ENCODE results near the gene TPRX1.
"Not testable (repeated sequence)": the region's sequence is repeated elsewhere in the genome, so short reads cannot be mapped to it uniquely, and the experiment has no call there.

The TPRX1 gene

GRCh38 chr19:47790398-47790814 is 13.9 kb downstream of the TPRX1 start (continued):
- TF ChIP-seq ZNF398 (tag by site-specific recombination; IDR thresholded peaks at IDR 0.05) (peak; percentile 84), PATZ1 (tag by site-specific recombination; IDR thresholded peaks at IDR 0.05) (peak; percentile 43; the same call in 1 of the 2 replicates), ZFHX2 (tag by site-specific recombination; conservative IDR thresholded peaks at IDR 0.05) (peak; percentile 58), CTCF (tag by site-specific recombination; IDR thresholded peaks at IDR 0.05) (peak; percentile 85), ZNF629 (tag by site-specific recombination; IDR thresholded peaks at IDR 0.05) (0 out of 2 replicates have a peak, but pooled peaks have one; percentile 24), ATF2 (tag by site-specific recombination; IDR thresholded peaks at IDR 0.05; ENCODE audit: low read depth) (no peak), EGR2 (tag by site-specific recombination; IDR thresholded peaks at IDR 0.05; ENCODE audit: low read depth) (peak; percentile 42)

GRCh38 chr19:47789811-47790210 is 14.5 kb downstream of the TPRX1 start:
- H3K4me3 ChIP-seq (ENCODE audit: low read depth, low read length); H3K9me3 ChIP-seq (ENCODE audit: control insufficient read depth, insufficient read depth, low read depth, low read length); H3K27ac ChIP-seq (ENCODE audit: extremely low read depth, low read depth, low read length); H3K4me1 ChIP-seq (ENCODE audit: control insufficient read depth, insufficient read depth, low read length): not testable (repeated sequence)
- TF ChIP-seq GLIS1 (tag by site-specific recombination; IDR thresholded peaks at IDR 0.05): peak; percentile 38
- ChIA-PET CTCF (interaction anchor here (0.6 to 7.9 kb wide), 34 partner anchors 8 to 474 kb away, joined by 3 to 197 read pairs (median 4); partner anchors contain the start of genes EHD2 and NOP53), POLR2A (interaction anchor here (0.6 to 0.7 kb wide), 2 partner anchors 10 to 26 kb away, joined by 3 read pairs; no protein-coding TSS in a partner anchor)
- H3K36me3 ChIP-seq (ENCODE audit: control insufficient read depth in 2 of 2, insufficient read depth in 1 of 2, low read length in 2 of 2): peaks cover 8 to 11% of the 10 kb centered on the region in 2 experiments; a peak in 2 of 3 replicates

GRCh38 chr19:47787307-47787706 is 17.0 kb downstream of the TPRX1 start:
- H3K4me3 ChIP-seq (ENCODE audit: low read depth, low read length); H3K4me1 ChIP-seq (ENCODE audit: control insufficient read depth, insufficient read depth, low read length); H3K9me3 ChIP-seq (ENCODE audit: control insufficient read depth, insufficient read depth, low read depth, low read length); H3K27ac ChIP-seq (ENCODE audit: extremely low read depth, low read depth, low read length); POLR2A ChIA-PET: not testable (repeated sequence)
- peaks cover 19 to 32% of the 10 kb centered on the region in 2 experiments; a peak in 2 of 3 replicates for H3K36me3 ChIP-seq (ENCODE audit: control insufficient read depth in 2 of 2, insufficient read depth in 1 of 2, low read length in 2 of 2)
- CTCF ChIA-PET: interaction anchor here (1.0 to 7.9 kb wide), 14 partner anchors 8 to 359 kb away, joined by 3 to 197 read pairs (median 4); partner anchors contain the start of genes EHD2 and NOP53

GRCh38 chr19:47786566-47786965 is 17.8 kb downstream of the TPRX1 start:
- POLR2A ChIA-PET: interaction anchor here (0.6 kb wide), 1 partner anchor 22 kb away, joined by 9 read pairs; no protein-coding TSS in a partner anchor
- Histone ChIP-seq H3K9me3 (ENCODE audit: control insufficient read depth, insufficient read depth, low read depth, low read length) (no peaks in the 10 kb centered on the region), H3K4me1 (ENCODE audit: control insufficient read depth, insufficient read depth, low read length) (no peaks in the 10 kb centered on the region), H3K4me3 (ENCODE audit: low read depth, low read length) (no peak overlapping the region), H3K36me3 (ENCODE audit: control insufficient read depth in 2 of 2, insufficient read depth in 1 of 2, low read length in 2 of 2) (peaks cover 21 to 40% of the 10 kb centered on the region in 2 experiments; a peak in 2 of 3 replicates), H3K27ac (ENCODE audit: extremely low read depth, low read depth, low read length) (no peak overlapping the region)
- CTCF ChIA-PET: interaction anchor here (0.6 to 7.9 kb wide), 8 partner anchors 10 to 82 kb away, joined by 3 to 197 read pairs (median 4); partner anchors contain the start of genes EHD2 and NOP53
- no peak for TF ChIP-seq HOXA7 (CRISPR knock-in tag; IDR thresholded peaks at IDR 0.05; ENCODE audit: borderline replicate concordance)
- TF ChIP-seq SCRT2 (tag by site-specific recombination; IDR thresholded peaks at IDR 0.05): peak; percentile 40; the same call in 1 of the 2 replicates
